PC-9 (cell line): ENCODE measurements around the gene RNASE8. TPM values are rescaled to one million over a fixed set of nuclear protein-coding genes. Genes with fewer than 3 reads are reported as not detected.
"Not testable (repeated sequence)": the region's sequence is repeated elsewhere in the genome, so short reads cannot be mapped to it uniquely, and the experiment has no call there.

ENCODE experiments used
- Bru-seq: library from RNA; stranded (reverse); fragments of 400-500 nt; gene quantifications from one replicate; lab custom pipeline; 2021; lab: Mats Ljungman, UMichigan
- BruChase-seq, 2 experiments: library from RNA; stranded (reverse); fragments of 400-500 nt; gene quantifications; one replicate each; lab custom pipeline; 2021; lab: Mats Ljungman, UMichigan
- BruUV-seq: library from RNA; stranded (reverse); fragments of 400-500 nt; replicated peaks from 2 replicates; lab custom pipeline; 2021; lab: Mats Ljungman, UMichigan
- CTCF ChIA-PET: fragments of 300-600 bp; sonication (Branson Sonifier 250); formaldehyde crosslinking; loops from one replicate; lab custom pipeline; 2022; ENCODE audit warnings: antibody characterized with exemption; lab: Charles Lee
- POLR2A ChIA-PET: fragments of 300-600 bp; sonication (Branson Sonifier 250); formaldehyde crosslinking; loops from one replicate; lab custom pipeline; 2022; ENCODE audit warnings: antibody characterized with exemption; ENCODE audit not compliant: unreplicated experiment; lab: Charles Lee
- DNase-seq, 2 experiments: peaks; one replicate each; pipeline versions ENCODE4 v3.0.0 to v3.0.0-alpha.2; 2015 to 2022; ENCODE audit warnings: mixed read lengths in 1 of 2
- H2AFZ ChIP-seq: fragments of 200-600 bp; sonication (generic); 2 replicates; pipeline ENCODE4 v1.8.1; 2017; ENCODE audit warnings: antibody characterized with exemption
- H3F3A ChIP-seq: fragments of 200-600 bp; sonication (generic); 2 replicates; pipeline ENCODE4 v1.8.1; 2017; ENCODE audit warnings: antibody characterized with exemption, mild to moderate bottlenecking, low read depth; ENCODE audit not compliant: insufficient read depth
- H3K27ac ChIP-seq: fragments of 200-600 bp; sonication (generic); 2 replicates; pipeline ENCODE4 v1.6.1; 2016; ENCODE audit warnings: mixed run types
- H3K27me3 ChIP-seq: fragments of 200-600 bp; sonication (generic); 2 replicates; pipeline ENCODE4 v1.6.1; 2016; ENCODE audit warnings: low read depth, mixed run types; ENCODE audit not compliant: insufficient read depth
- H3K36me3 ChIP-seq: fragments of 200-600 bp; sonication (generic); 2 replicates; pipeline ENCODE4 v1.6.1; 2016; ENCODE audit warnings: low read depth, mixed run types
- H3K4me1 ChIP-seq: fragments of 200-600 bp; sonication (generic); replicated peaks from 2 replicates; pipeline ENCODE4 v1.6.1; 2016; ENCODE audit warnings: mixed run types; ENCODE audit not compliant: insufficient read depth
- H3K4me2 ChIP-seq: fragments of 200-600 bp; sonication (generic); 2 replicates; pipeline ENCODE4 v1.6.1; 2017; ENCODE audit warnings: mixed run types
- H3K4me3 ChIP-seq: fragments of 200-600 bp; sonication (generic); 2 replicates; pipeline ENCODE4 v1.6.1; 2016; ENCODE audit warnings: mixed run types
- H3K79me2 ChIP-seq: fragments of 200-600 bp; sonication (generic); 2 replicates; pipeline ENCODE4 v1.6.1; 2017; ENCODE audit warnings: low read depth, mixed run types
- H3K9me2 ChIP-seq: fragments of 200-600 bp; sonication (generic); 2 replicates; pipeline ENCODE4 v1.8.1; 2017; ENCODE audit warnings: mild to moderate bottlenecking; ENCODE audit not compliant: insufficient read depth
- H3K9me3 ChIP-seq: fragments of 200-600 bp; sonication (generic); 2 replicates; pipeline ENCODE4 v1.8.1; 2016; ENCODE audit warnings: low read depth; ENCODE audit not compliant: insufficient read depth
- H4K20me1 ChIP-seq: fragments of 200-600 bp; sonication (generic); 2 replicates; pipeline ENCODE4 v1.8.1; 2017; ENCODE audit not compliant: insufficient read depth
- EZH2 ChIP-seq: fragments of 200-600 bp; sonication (generic); IDR thresholded peaks from 2 replicates; pipeline ENCODE4 v1.8.0; 2017; ENCODE audit warnings: antibody characterized with exemption, low read depth
- intact Hi-C: fragments of 100-400 bp; cut with micrococcal nuclease; formaldehyde crosslinking; loops from one replicate; pipeline ENCODE4 v1.10.0; 2022; ENCODE audit not compliant: unreplicated experiment
- long read RNA-seq: library from polyadenylated mRNA; stranded (forward); transcript quantifications from one replicate; pipeline ENCODE4 v2.0.0, GENCODE V29; 2022
- total RNA-seq: library from RNA; stranded (reverse); gene quantifications from 2 replicates; pipeline ENCODE4 v1.2.3, GENCODE V29; 2021
- TF ChIP-seq, protein P1 (sequence below): fragments of 200-600 bp; sonication (generic); conservative IDR thresholded peaks from 2 replicates; pipeline ENCODE4 v1.6.1; 2017; ENCODE audit warnings: mixed run types, antibody characterized with exemption, mild to moderate bottlenecking, moderate library complexity

Gene RNASE8, protein sequence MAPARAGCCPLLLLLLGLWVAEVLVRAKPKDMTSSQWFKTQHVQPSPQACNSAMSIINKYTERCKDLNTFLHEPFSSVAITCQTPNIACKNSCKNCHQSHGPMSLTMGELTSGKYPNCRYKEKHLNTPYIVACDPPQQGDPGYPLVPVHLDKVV
- not detected in 2 replicates for total RNA-seq
- Bru-seq, nascent RNA: not detected
- BruChase-seq, experiment 1, labeled RNA remaining after a 2-hour chase: not detected
- not detected for BruChase-seq, experiment 2, labeled RNA remaining after a 6-hour chase
- long read RNA-seq: 0 reads

DNA sequence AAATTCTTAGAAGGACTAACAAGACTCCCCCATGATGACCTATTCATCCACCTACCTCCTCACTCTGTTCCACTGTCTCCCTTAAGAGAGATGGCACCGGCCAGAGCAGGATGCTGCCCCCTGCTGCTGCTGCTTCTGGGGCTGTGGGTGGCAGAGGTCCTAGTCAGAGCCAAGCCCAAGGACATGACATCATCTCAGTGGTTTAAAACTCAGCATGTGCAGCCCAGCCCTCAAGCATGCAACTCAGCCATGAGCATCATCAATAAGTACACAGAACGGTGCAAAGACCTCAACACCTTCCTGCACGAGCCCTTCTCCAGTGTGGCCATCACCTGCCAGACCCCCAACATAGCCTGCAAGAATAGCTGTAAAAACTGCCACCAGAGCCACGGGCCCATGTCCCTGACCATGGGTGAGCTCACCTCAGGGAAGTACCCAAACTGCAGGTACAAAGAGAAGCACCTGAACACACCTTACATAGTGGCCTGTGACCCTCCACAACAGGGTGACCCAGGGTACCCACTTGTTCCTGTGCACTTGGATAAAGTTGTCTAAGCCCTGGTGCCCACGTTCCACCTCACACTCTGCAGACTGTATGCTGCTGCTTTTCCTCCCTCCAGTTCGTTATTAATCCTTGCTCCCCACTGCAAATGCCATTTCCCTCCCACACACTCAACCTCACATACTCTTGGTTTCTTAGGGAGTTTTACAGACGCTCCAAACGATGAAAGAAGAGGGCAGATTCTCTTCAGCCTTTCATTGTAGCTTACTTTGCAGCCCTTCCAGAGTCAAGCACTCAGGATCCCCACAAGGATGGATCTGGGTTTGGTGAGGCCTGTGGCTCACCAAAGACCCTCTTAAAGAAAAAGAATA, at the start of gene RNASE8:
TSS of gene RNASE8 (plus strand) at position 20 of the 873 bp plus-strand sequence. CDS start at position 91, 71 bp downstream.
- BruUV-seq: no TSS peak
- no peaks in the 10 kb centered on the region for H3K9me2 ChIP-seq
- H3K4me1 ChIP-seq: no peaks in the 10 kb centered on the region
- ChIA-PET POLR2A (no interaction called here), CTCF (no interaction called here)
- H3K4me2 ChIP-seq: no peak within 1 kb of the TSS
- no peak within 1 kb of the TSS for H2AFZ ChIP-seq
- H4K20me1 ChIP-seq: no peaks in the 10 kb centered on the region
- no peak within 1 kb of the TSS for H3K27ac ChIP-seq
- no peaks in the 10 kb centered on the region for H3K27me3 ChIP-seq
- H3K79me2 ChIP-seq: no peaks in the 10 kb centered on the region
- no peak for TF ChIP-seq EZH2
- TF ChIP-seq, protein P1, sequence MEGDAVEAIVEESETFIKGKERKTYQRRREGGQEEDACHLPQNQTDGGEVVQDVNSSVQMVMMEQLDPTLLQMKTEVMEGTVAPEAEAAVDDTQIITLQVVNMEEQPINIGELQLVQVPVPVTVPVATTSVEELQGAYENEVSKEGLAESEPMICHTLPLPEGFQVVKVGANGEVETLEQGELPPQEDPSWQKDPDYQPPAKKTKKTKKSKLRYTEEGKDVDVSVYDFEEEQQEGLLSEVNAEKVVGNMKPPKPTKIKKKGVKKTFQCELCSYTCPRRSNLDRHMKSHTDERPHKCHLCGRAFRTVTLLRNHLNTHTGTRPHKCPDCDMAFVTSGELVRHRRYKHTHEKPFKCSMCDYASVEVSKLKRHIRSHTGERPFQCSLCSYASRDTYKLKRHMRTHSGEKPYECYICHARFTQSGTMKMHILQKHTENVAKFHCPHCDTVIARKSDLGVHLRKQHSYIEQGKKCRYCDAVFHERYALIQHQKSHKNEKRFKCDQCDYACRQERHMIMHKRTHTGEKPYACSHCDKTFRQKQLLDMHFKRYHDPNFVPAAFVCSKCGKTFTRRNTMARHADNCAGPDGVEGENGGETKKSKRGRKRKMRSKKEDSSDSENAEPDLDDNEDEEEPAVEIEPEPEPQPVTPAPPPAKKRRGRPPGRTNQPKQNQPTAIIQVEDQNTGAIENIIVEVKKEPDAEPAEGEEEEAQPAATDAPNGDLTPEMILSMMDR: no peak; the same call in 1 of the 2 replicates
- no peak within 1 kb of the TSS for H3K4me3 ChIP-seq
- no peaks in the 10 kb centered on the region for H3F3A ChIP-seq
- H3K9me3 ChIP-seq: no peaks in the 10 kb centered on the region
- no peaks in the 10 kb centered on the region for H3K36me3 ChIP-seq
- intact Hi-C loops: no loop called here
- peak in 1 of 2 experiments; percentile 36 for DNase-seq

DNA sequence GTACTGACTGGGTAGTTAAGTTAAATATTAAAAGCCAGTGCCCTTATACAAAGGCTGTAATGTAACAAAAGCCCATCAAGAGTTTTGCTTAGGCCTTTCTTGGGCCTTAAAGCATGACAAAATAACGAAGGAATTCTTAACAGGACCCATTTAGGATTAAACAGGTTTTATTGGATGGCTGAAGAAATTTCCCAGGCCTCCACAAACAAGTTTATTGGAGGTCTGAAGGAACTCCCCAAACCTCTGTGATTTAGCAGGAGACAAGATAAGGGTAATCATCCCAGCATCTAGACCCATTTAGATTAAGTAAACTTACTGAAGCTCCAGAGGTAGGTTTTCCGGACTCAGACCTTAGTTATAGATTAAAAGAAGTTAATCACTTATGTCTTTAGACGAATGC, 47.9 kb upstream of the RNASE8 start:
- H3K4me1 ChIP-seq, H3K79me2 ChIP-seq, CTCF ChIA-PET, H3K27ac ChIP-seq, H4K20me1 ChIP-seq, H3K36me3 ChIP-seq, H3K9me3 ChIP-seq, H3K4me2 ChIP-seq, BruUV-seq, H3K9me2 ChIP-seq, H2AFZ ChIP-seq, H3K4me3 ChIP-seq, H3F3A ChIP-seq, H3K27me3 ChIP-seq, DNase-seq: not testable (repeated sequence)
- POLR2A ChIA-PET: interaction anchor here (0.7 kb wide), 1 partner anchor 92 kb away, joined by 7 read pairs; no protein-coding TSS in a partner anchor
- intact Hi-C loops: loop anchor here (10.0 kb wide), 1 partner anchor 55 kb away; no protein-coding TSS in a partner anchor

DNA sequence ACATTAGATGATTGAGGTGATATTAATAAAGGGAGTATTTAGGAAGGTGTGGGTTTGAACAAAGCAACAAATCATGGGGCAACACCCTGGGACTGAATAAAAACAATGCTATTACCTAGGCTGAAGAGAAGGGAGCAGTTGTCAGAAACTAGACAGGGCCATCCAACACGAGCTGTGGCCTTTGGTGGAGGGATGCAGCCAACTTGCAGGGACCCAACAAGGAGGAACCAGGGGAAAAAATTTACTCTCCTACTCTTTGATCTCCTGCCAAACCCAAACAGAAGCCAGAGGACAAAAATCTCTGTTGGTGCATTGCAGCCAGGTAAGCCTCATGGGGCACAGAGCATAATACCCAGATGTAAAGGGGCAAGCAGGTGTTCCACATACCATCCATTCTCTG, 46.5 kb upstream of the RNASE8 start:
- no peaks in the 10 kb centered on the region for H3K9me2 ChIP-seq
- H3K79me2 ChIP-seq: no peaks in the 10 kb centered on the region
- TF ChIP-seq, protein P1: no peak
- no peak for TF ChIP-seq EZH2
- no peaks in the 10 kb centered on the region for H3K36me3 ChIP-seq
- no peaks in the 10 kb centered on the region for H4K20me1 ChIP-seq
- H3K27ac ChIP-seq: no peak overlapping the region
- H3K4me3 ChIP-seq: no peak overlapping the region
- no peak overlapping the region for H2AFZ ChIP-seq
- H3F3A ChIP-seq: no peaks in the 10 kb centered on the region
- H3K4me2 ChIP-seq: no peak overlapping the region
- BruUV-seq: no TSS peak
- no peaks in the 10 kb centered on the region for H3K4me1 ChIP-seq
- no peak for DNase-seq
- no peaks in the 10 kb centered on the region for H3K27me3 ChIP-seq
- intact Hi-C loops: loop anchor here (10.0 kb wide), 1 partner anchor 54 kb away; no protein-coding TSS in a partner anchor
- CTCF ChIA-PET: no interaction called here
- no peaks in the 10 kb centered on the region for H3K9me3 ChIP-seq
- POLR2A ChIA-PET: no interaction called here
